HepG2 (cell line): Measurements from ENCODE around the gene PIEZO1. TPM values are rescaled to one million over a fixed set of nuclear protein-coding genes. Genes with fewer than 3 reads are reported as not detected.
A peak's percentile ranks its signal among the peaks of the same experiment; 100 is the strongest.

Experiments used
- E2F2 ChIP-seq: sonication (generic); formaldehyde crosslinking; IDR thresholded peaks from 2 replicates; pipeline ENCODE4 v1.4.0; 2020; ENCODE audit warnings: missing genetic modification reagents, borderline replicate concordance
- E2F5 ChIP-seq: sonication (generic); formaldehyde crosslinking; conservative IDR thresholded peaks from 2 replicates; pipeline ENCODE4 v1.4.0; 2020; ENCODE audit warnings: missing genetic modification reagents
- GPN1 ChIP-seq: sonication (generic); formaldehyde crosslinking; IDR thresholded peaks from 2 replicates; pipeline ENCODE4 v1.5.1; 2020; ENCODE audit warnings: missing genetic modification reagents, borderline replicate concordance
- IRX3 ChIP-seq: sonication (generic); formaldehyde crosslinking; IDR thresholded peaks from 2 replicates; pipeline ENCODE4 v1.8.1; 2023; ENCODE audit warnings: mild to moderate bottlenecking, low read depth, missing genetic modification reagents, borderline replicate concordance
- KDM4B ChIP-seq: sonication (generic); formaldehyde crosslinking; IDR thresholded peaks from 2 replicates; pipeline ENCODE4 v1.4.0; 2020; ENCODE audit warnings: missing genetic modification reagents
- KLF16 ChIP-seq, 2 experiments: sonication (generic) in 1 of 2; formaldehyde crosslinking in 1 of 2; IDR thresholded peaks; 2 replicates each; pipeline versions ENCODE4 v1.6.1 to v1.8.0; 2016 to 2023; ENCODE audit warnings: missing genetic modification reagents in 2 of 2, missing compliant biosample characterization in 1 of 2
- MTA1 ChIP-seq: sonication (generic); formaldehyde crosslinking; IDR thresholded peaks from 2 replicates; pipeline ENCODE4 v1.4.0; 2020; ENCODE audit warnings: missing genetic modification reagents, mild to moderate bottlenecking, borderline replicate concordance
- NCOA5 ChIP-seq: sonication (generic); formaldehyde crosslinking; IDR thresholded peaks from 2 replicates; pipeline ENCODE4 v1.4.0; 2020; ENCODE audit warnings: missing genetic modification reagents
- PRPF4 ChIP-seq: fragments of 200-400 bp; formaldehyde crosslinking; IDR thresholded peaks from 2 replicates; pipeline ENCODE4 v1.6.1; 2016; ENCODE audit warnings: low read length, low read depth; ENCODE audit not compliant: poor library complexity, severe bottlenecking
- RAD51 ChIP-seq: fragments of 450-650 bp; IDR thresholded peaks from 2 replicates; pipeline ENCODE4 v1.6.1; 2016; ENCODE audit warnings: borderline replicate concordance
- RFX5 ChIP-seq: IDR thresholded peaks from 2 replicates; pipeline ENCODE4 v1.6.1; 2011; ENCODE audit warnings: low read depth, low read length, improper control_type of control experiment
- SRF ChIP-seq: IDR thresholded peaks from 2 replicates; pipeline ENCODE4 v1.6.1; 2011; ENCODE audit warnings: mild to moderate bottlenecking, low read depth, low read length, moderate library complexity
- ZBTB1 ChIP-seq: sonication (generic); formaldehyde crosslinking; IDR thresholded peaks from 2 replicates; pipeline ENCODE4 v1.4.0; 2020; ENCODE audit warnings: missing genetic modification reagents, borderline replicate concordance
- ZBTB25 ChIP-seq: IDR thresholded peaks from 2 replicates; pipeline ENCODE4 v1.6.1; 2018; ENCODE audit warnings: missing genetic modification reagents
- ZMYM2 ChIP-seq: sonication (generic); formaldehyde crosslinking; IDR thresholded peaks from 2 replicates; pipeline ENCODE4 v1.8.0; 2022; ENCODE audit warnings: mild to moderate bottlenecking, missing genetic modification reagents
- ZNF282 ChIP-seq: fragments of 450-650 bp; IDR thresholded peaks from 2 replicates; pipeline ENCODE4 v1.6.1; 2018; ENCODE audit not compliant: partially characterized antibody
- ZNF317 ChIP-seq: sonication (generic); formaldehyde crosslinking; IDR thresholded peaks from 2 replicates; pipeline ENCODE4 v1.5.0; 2020; ENCODE audit warnings: mild to moderate bottlenecking, missing genetic modification reagents
- ZNF414 ChIP-seq: sonication (generic); formaldehyde crosslinking; IDR thresholded peaks from 2 replicates; pipeline ENCODE4 v1.5.0; 2020; ENCODE audit warnings: missing genetic modification reagents
- ZNF430 ChIP-seq: sonication (generic); formaldehyde crosslinking; IDR thresholded peaks from 2 replicates; pipeline ENCODE4 v1.9.0; 2021; ENCODE audit warnings: mild to moderate bottlenecking, missing genetic modification reagents
- ZNF563 ChIP-seq: sonication (generic); formaldehyde crosslinking; IDR thresholded peaks from 2 replicates; pipeline ENCODE4 v1.8.0; 2022; ENCODE audit warnings: mild to moderate bottlenecking, moderate library complexity, missing genetic modification reagents
- ZNF564 ChIP-seq: sonication (generic); formaldehyde crosslinking; IDR thresholded peaks from 2 replicates; pipeline ENCODE4 v1.8.1; 2023; ENCODE audit warnings: mild to moderate bottlenecking, missing genetic modification reagents
- ZNF616 ChIP-seq: sonication (generic); formaldehyde crosslinking; IDR thresholded peaks from 2 replicates; pipeline ENCODE4 v1.5.0; 2020; ENCODE audit warnings: low read depth, mild to moderate bottlenecking, missing genetic modification reagents
- ZNF672 ChIP-seq: sonication (generic); formaldehyde crosslinking; IDR thresholded peaks from 2 replicates; pipeline ENCODE4 v1.8.1; 2022; ENCODE audit warnings: missing genetic modification reagents
- ZNF749 ChIP-seq: sonication (generic); formaldehyde crosslinking; IDR thresholded peaks from 2 replicates; pipeline ENCODE4 v1.8.0; 2022; ENCODE audit warnings: mild to moderate bottlenecking, missing genetic modification reagents, moderate library complexity, borderline replicate concordance
- ZNF776 ChIP-seq: sonication (generic); formaldehyde crosslinking; IDR thresholded peaks from 2 replicates; pipeline ENCODE4 v1.4.0; 2020; ENCODE audit warnings: mild to moderate bottlenecking, missing genetic modification reagents
- polyA plus RNA-seq, 8 experiments: library from polyadenylated mRNA; depleted of rRNA in 3 of 8; stranded (reverse) in 7 of 8; unstranded in 1 of 8; fragments of >200 nt; fragmentation: Illumina TruSeq in 4 of 8; extraction: Trizol in 4 of 8; gene quantifications; 2 replicates each; pipeline versions ENCODE4 v1.2.1 to v1.2.3, GENCODE V29; 2011 to 2016; ENCODE audit warnings: low read depth in 4 of 8, missing spikeins in 1 of 8, mixed read lengths in 1 of 8; ENCODE audit not compliant: insufficient read depth in 1 of 8
- total RNA-seq, 5 experiments: library from RNA; depleted of rRNA; stranded (reverse); fragments of >200 nt; fragmentation: Illumina TruSeq; extraction: Trizol; gene quantifications; 2 replicates each; pipeline ENCODE4 v1.2.3, GENCODE V29; 2016; ENCODE audit warnings: low read depth in 1 of 5

The PIEZO1 gene
- total and polyA plus RNA-seq, 2 of the 13 experiments (the other 11 are each of a cell fraction or from before 2014, with no cell fraction given) = 67.9 to 85.0 TPM

- TF ChIP-seq E2F5 (CRISPR knock-in tag) (peak; percentile 15), RAD51 (no peak), NCOA5 (no peak), ZNF282 (no peak), ZNF317 (no peak), ZMYM2 (CRISPR knock-in tag) (no peak), RFX5 (no peak; the same call in 1 of the 2 replicates), KLF16 (CRISPR knock-in tag; IDR thresholded peaks at IDR 0.05) (peak; percentile 35 to 57; a peak in 2 of 4 replicates), GPN1 (CRISPR knock-in tag) (peak; percentile 23), ZBTB1 (CRISPR knock-in tag) (no peak), ZNF749 (peak; percentile 77), ZNF563 (CRISPR knock-in tag) (peak; percentile 83), ZNF564 (CRISPR knock-in tag) (peak; percentile 75; the same call in 1 of the 2 replicates), MTA1 (CRISPR knock-in tag) (peak; percentile 85; the same call in 1 of the 2 replicates), SRF (peak; percentile 27; the same call in 1 of the 2 replicates), IRX3 (peak; percentile 84; the same call in 1 of the 2 replicates), E2F2 (CRISPR knock-in tag) (no peak), PRPF4 (no peak), ZNF430 (CRISPR knock-in tag) (no peak), ZNF414 (peak; percentile 87; the same call in 1 of the 2 replicates), ZNF776 (CRISPR knock-in tag) (peak; percentile 90), ZNF672 (CRISPR knock-in tag) (no peak), KDM4B (CRISPR knock-in tag) (no peak), ZNF616 (CRISPR knock-in tag) (peak; percentile 69; the same call in 1 of the 2 replicates), ZBTB25 (peak; percentile 47)
Observed at GRCh38 chr16:88811769-88812512, 26.9 kb upstream of the PIEZO1 start, which contains the start of gene APRT (continued).
